ENCODE results near the gene ZKSCAN3. TPM values are rescaled to one million over a fixed set of nuclear protein-coding genes. Genes with fewer than 3 reads are reported as not detected.

ZKSCAN3 gene
- 3.1 and 6.5 TPM in 2 replicates for total RNA-seq

GRCh38 chr6:28349892-28350737 is at the start of gene ZKSCAN3:
Gene ZKSCAN3 (plus strand): TSS chr6:28349947. CDS start chr6:28359587, 9,640 bp downstream.

GRCh38 chr6:28335564-28336283 is 14.0 kb upstream of the ZKSCAN3 start, which contains the start of gene ZSCAN31:
Gene ZSCAN31 (minus strand): TSS chr6:28336148. CDS start chr6:28329683, 6,465 bp downstream.

GRCh38 chr6:28399350-28400121 is 49.8 kb downstream of the ZKSCAN3 start, which contains the start of gene ZSCAN12:
Gene ZSCAN12 (minus strand): TSS chr6:28399747. CDS start chr6:28398405, 1,342 bp downstream.

Other genes starting within 250 kb of the ZKSCAN3 start
- 5.6 and 10.3 TPM in 2 replicates for gene ZSCAN16, start 225.3 kb upstream of the ZKSCAN3 start, total RNA-seq
- 7.2 and 15.9 TPM in 2 replicates for gene ZKSCAN8, start 208.1 kb upstream of the ZKSCAN3 start, total RNA-seq
- gene ZSCAN9, start 124.7 kb upstream of the ZKSCAN3 start, total RNA-seq, result 9.9 and 16.6 TPM in 2 replicates
- 3.8 and 5.8 TPM in 2 replicates for gene ZKSCAN4, start 97.7 kb upstream of the ZKSCAN3 start, total RNA-seq
- gene NKAPL, start 90.7 kb upstream of the ZKSCAN3 start, total RNA-seq, result 1.9 and 3.1 TPM in 2 replicates
- 6.2 and 10.8 TPM in 2 replicates for gene ZSCAN26, start 82.8 kb upstream of the ZKSCAN3 start, total RNA-seq
- 2.1 and 3.7 TPM in 2 replicates for gene PGBD1, start 68.4 kb upstream of the ZKSCAN3 start, total RNA-seq
- gene ZSCAN31, start 13.8 kb upstream of the ZKSCAN3 start, total RNA-seq, result 24.9 and 64.0 TPM in 2 replicates
- gene ZSCAN12, start 49.8 kb downstream of the ZKSCAN3 start, total RNA-seq, result 6.5 and 7.8 TPM in 2 replicates
- 1.7 and 7.2 TPM in 2 replicates for gene ZSCAN23, start 93.5 kb downstream of the ZKSCAN3 start, total RNA-seq
- gene GPX6, start 165.8 kb downstream of the ZKSCAN3 start, total RNA-seq, result not detected in 2 replicates
- gene GPX5, start 175.9 kb downstream of the ZKSCAN3 start, total RNA-seq, result not detected in 2 replicates